Lung microvascular endothelial cell (primary cell): ENCODE measurements around the gene USP15. TPM values are rescaled to one million over a fixed set of nuclear protein-coding genes. Genes with fewer than 3 reads are reported as not detected.
"Not testable (repeated sequence)": the region's sequence is repeated elsewhere in the genome, so short reads cannot be mapped to it uniquely, and the experiment has no call there.

Source experiments
- DNase-seq, 2 donors: peaks; one replicate each; pipeline versions ENCODE4 v3.0.0 to v3.0.0-alpha.2; 2010; ENCODE audit warnings: low read depth in 2 of 2
- total RNA-seq: library from RNA; depleted of rRNA; stranded (reverse); fragments of >200 nt; gene quantifications from 2 replicates; pipeline ENCODE4 v1.2.1, GENCODE V29; 2014

USP15 gene
- total RNA-seq, 1 donor from 2014 or later: 45.4 TPM

- DNase-seq: not testable (repeated sequence)
Measured at GRCh38 chr12:62368430-62369223, 108.4 kb downstream of the USP15 start.

- no peak for DNase-seq
Measured at GRCh38 chr12:62370189-62370588, 110.0 kb downstream of the USP15 start.

GRCh38 chr12:62371661-62372060, 111.5 kb downstream of the USP15 start:
- no peak for DNase-seq

- DNase-seq: peak in 1 of 2 donors; percentile 2
Measured at GRCh38 chr12:62372134-62372533, 111.9 kb downstream of the USP15 start.

GRCh38 chr12:62372825-62373224, 112.6 kb downstream of the USP15 start:
- no peak for DNase-seq

GRCh38 chr12:62375603-62376002, 115.4 kb downstream of the USP15 start:
- DNase-seq: no peak

- DNase-seq: no peak
Measured at GRCh38 chr12:62379026-62379722, 119.0 kb downstream of the USP15 start.

- DNase-seq: no peak
Measured at GRCh38 chr12:62379723-62380045, 119.5 kb downstream of the USP15 start.

- DNase-seq: no peak
Measured at GRCh38 chr12:62382526-62382925, 122.3 kb downstream of the USP15 start.

GRCh38 chr12:62396750-62397149, 136.5 kb downstream of the USP15 start:
- peak in 1 of 2 donors; percentile 28 for DNase-seq

GRCh38 chr12:62400135-62400534, 139.9 kb downstream of the USP15 start:
- DNase-seq: no peak

GRCh38 chr12:62401631-62402030, 141.4 kb downstream of the USP15 start:
- DNase-seq: no peak

GRCh38 chr12:62403031-62403430, 142.8 kb downstream of the USP15 start:
- no peak for DNase-seq

- no peak for DNase-seq
Measured at GRCh38 chr12:62407587-62407986, 147.4 kb downstream of the USP15 start.

- DNase-seq: no peak
Measured at GRCh38 chr12:62409068-62409467, 148.9 kb downstream of the USP15 start.

GRCh38 chr12:62414180-62414579, 154.0 kb downstream of the USP15 start:
- no peak for DNase-seq

- DNase-seq: no peak
Measured at GRCh38 chr12:62426089-62426488, 165.9 kb downstream of the USP15 start.

GRCh38 chr12:62429457-62429856, 169.3 kb downstream of the USP15 start:
- no peak for DNase-seq

- no peak for DNase-seq
Measured at GRCh38 chr12:62434494-62435302, 174.5 kb downstream of the USP15 start.

- DNase-seq: peak; percentile 50 to 63
Measured at GRCh38 chr12:62435303-62436163, 175.3 kb downstream of the USP15 start.

GRCh38 chr12:62436164-62436503, 175.9 kb downstream of the USP15 start:
- DNase-seq: no peak
